Testis (tissue), 2 donors: ENCODE results near the gene MAST4.

Source experiments
- CTCF ChIP-seq, 3 experiments: fragments of 450-650 bp in 2 of 3; fragments of 200-600 bp in 1 of 3; sonication (generic) in 1 of 3; IDR thresholded peaks; one replicate each; pipeline ENCODE4 v1.5.1; 2016 to 2019; ENCODE audit warnings: antibody characterized with exemption in 3 of 3, mild to moderate bottlenecking in 2 of 3, moderate library complexity in 1 of 3
- POLR2A ChIP-seq: fragments of 450-650 bp; IDR thresholded peaks from one replicate; pipeline ENCODE4 v1.6.1; 2017; ENCODE audit warnings: antibody characterized with exemption, mild to moderate bottlenecking, moderate library complexity

DNA sequence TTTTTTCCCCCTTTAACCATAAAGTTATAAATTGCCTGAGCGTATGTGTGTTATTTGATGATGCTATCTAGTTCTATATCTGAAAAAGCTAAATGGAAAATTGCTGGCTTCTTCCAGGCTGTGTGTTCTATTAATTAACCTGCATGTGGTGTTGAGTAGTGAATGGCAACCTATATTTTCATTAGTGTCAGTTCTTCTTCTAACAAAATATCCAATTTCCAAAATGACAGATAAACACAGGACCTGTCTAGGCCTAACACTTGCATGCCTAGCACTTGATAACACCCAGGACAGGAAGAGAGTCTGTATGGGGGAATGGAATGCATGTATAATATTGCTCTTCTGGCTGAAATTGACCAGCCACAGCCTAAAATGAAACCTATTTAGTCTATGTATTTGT is 508.7 kb downstream of the MAST4 start:
- TF ChIP-seq CTCF (IDR thresholded peaks at IDR 0.05), result no peak
- TF ChIP-seq POLR2A, result no peak
